GM12878 (cell line): Measurements from ENCODE around the gene SP100. TPM values are rescaled to one million over a fixed set of nuclear protein-coding genes. Genes with fewer than 3 reads are reported as not detected.

Experiments used
- BACH1 ChIP-seq: fragments of 450-650 bp; IDR thresholded peaks from 2 replicates; pipeline ENCODE4 v1.6.1; 2017; ENCODE audit warnings: mild to moderate bottlenecking, borderline replicate concordance
- CBFB ChIP-seq: IDR thresholded peaks from 2 replicates; pipeline ENCODE4 v1.6.1; 2016; ENCODE audit warnings: antibody characterized with exemption, low read depth
- ELK1 ChIP-seq: IDR thresholded peaks from 2 replicates; pipeline ENCODE4 v1.6.1; 2012; ENCODE audit warnings: low read depth, low read length, improper control_type of control experiment
- MTA3 ChIP-seq: IDR thresholded peaks from 2 replicates; pipeline ENCODE4 v1.6.1; 2012; ENCODE audit warnings: low read length, inconsistent platforms, borderline replicate concordance
- PBX3 ChIP-seq: IDR thresholded peaks from 2 replicates; pipeline ENCODE4 v1.6.1; 2011; ENCODE audit warnings: mild to moderate bottlenecking, low read depth, low read length, moderate library complexity; ENCODE audit not compliant: insufficient replicate concordance
- RBBP5 ChIP-seq: fragments of 200-600 bp; sonication (generic); conservative IDR thresholded peaks from 2 replicates; pipeline ENCODE4 v1.6.1; 2016
- TAF1 ChIP-seq: IDR thresholded peaks from 2 replicates; pipeline ENCODE4 v1.6.1; 2011; ENCODE audit warnings: mild to moderate bottlenecking, low read depth, low read length, borderline replicate concordance
- TARDBP ChIP-seq: IDR thresholded peaks from 2 replicates; pipeline ENCODE4 v1.6.1; 2016; ENCODE audit warnings: borderline replicate concordance
- ZBTB4 ChIP-seq: fragments of 450-650 bp; formaldehyde crosslinking; IDR thresholded peaks from 2 replicates; pipeline ENCODE4 v1.4.0; 2022; ENCODE audit warnings: mild to moderate bottlenecking, moderate library complexity
- ZNF687 ChIP-seq: fragments of 450-650 bp; IDR thresholded peaks from 2 replicates; pipeline ENCODE4 v1.6.1; 2017; ENCODE audit warnings: mild to moderate bottlenecking, moderate library complexity
- polyA plus RNA-seq, 11 experiments: library from polyadenylated mRNA; depleted of rRNA in 4 of 11; unstranded in 6 of 11; stranded (reverse) in 5 of 11; fragments of >200 nt; fragmentation: Nextera tagmentation in 4 of 11; fragmentation: Illumina TruSeq in 1 of 11; extraction: Ambion mirVana in 4 of 11; extraction: Trizol in 1 of 11; gene quantifications; 1 replicate in 1 of 11; 2 replicates in 10 of 11; pipeline versions ENCODE4 v1.2.1 to v1.2.3, GENCODE V29; 2011 to 2016; ENCODE audit warnings: inconsistent platforms in 2 of 11, missing spikeins in 2 of 11, low read depth in 1 of 11
- total RNA-seq, 4 experiments: library from RNA; depleted of rRNA in 3 of 4; stranded (reverse); fragments of >200 nt in 3 of 4; fragmentation: Illumina TruSeq in 1 of 4; extraction: Trizol in 1 of 4; gene quantifications; 2 replicates each; pipeline versions ENCODE4 v1.2.1 to v1.2.3, GENCODE V29; 2013 to 2021

Gene SP100
- total and polyA plus RNA-seq, 10 of the 15 experiments (the other 5 are each of a cell fraction or from before 2014, with no cell fraction given): 109 to 239 (median 180) TPM

- TF ChIP-seq ZNF687: peak; percentile 42
- TF ChIP-seq ELK1: no peak
- no peak for TF ChIP-seq RBBP5
- no peak for TF ChIP-seq CBFB
- TF ChIP-seq MTA3: no peak
- TF ChIP-seq BACH1: no peak
- TF ChIP-seq PBX3: no peak
- peak; percentile 27; the same call in 1 of the 2 replicates for TF ChIP-seq TAF1
- TF ChIP-seq ZBTB4: no peak
- no peak for TF ChIP-seq TARDBP
These were observed 167.6 kb downstream of the SP100 start (continued) for GRCh38 chr2:230583581-230583980.
